K562 (cell line): ENCODE data around the gene DHX8. TPM values are rescaled to one million over a fixed set of nuclear protein-coding genes. Genes with fewer than 3 reads are reported as not detected.
A peak's percentile ranks its signal among the peaks of the same experiment; 100 is the strongest.

Source experiments
- ATAC-seq: fragments of 200-7000 bp; cut with Tn5 transposase; 3 replicates; pipeline ENCODE4 v1.9.1; 2020; ENCODE audit warnings: moderate library complexity
- BruUV-seq: library from RNA; stranded (reverse); fragments of 400-500 nt; replicated peaks from 2 replicates; lab custom pipeline; 2021; lab: Mats Ljungman, UMichigan
- CTCF ChIA-PET: fragments of 300-600 bp; formaldehyde crosslinking; extraction: SDS; loops from one replicate; lab custom pipeline; 2021; ENCODE audit warnings: low intra/inter-chr PET ratio; lab: Yijun Ruan, JAX
- POLR2A ChIA-PET: fragments of 300-600, 350-650 bp; sonication (Branson Sonifier 250); formaldehyde crosslinking; extraction: SDS; loops from one replicate; lab custom pipeline; 2021; ENCODE audit warnings: antibody characterized with exemption, inconsistent platforms; lab: Yijun Ruan, JAX
- DNase-seq, 4 experiments: peaks; one replicate each; pipeline versions ENCODE4 v3.0.0 to v3.0.0-alpha.2; 2011 to 2018; ENCODE audit warnings: low spot score in 3 of 4, mixed read lengths in 3 of 4; ENCODE audit errors: extremely low read depth in 1 of 4
- FAIRE-seq: peaks from 2 replicates; lab custom pipeline; 2011; peaks lifted over from hg19 to GRCh38; lab: Jason Lieb, UNC
- H2AFZ ChIP-seq: 2 replicates; pipeline ENCODE4 v1.6.0; 2011; ENCODE audit warnings: low read depth, low read length, control low read depth, inconsistent platforms
- H3K27ac ChIP-seq: fragments of 200-600 bp; 3 replicates; pipeline ENCODE4 v1.8.0; 2011; ENCODE audit warnings: low read depth, mild to moderate bottlenecking, control low read depth, inconsistent platforms, low read length, moderate library complexity, mixed read lengths; ENCODE audit errors: extremely low read depth
- H3K27me3 ChIP-seq, 2 experiments: fragments of 300-600 bp in 1 of 2; 2 replicates in 1 of 2; 3 replicates in 1 of 2; pipeline versions ENCODE4 v1.6.0 to v1.8.0; 2011; ENCODE audit warnings: inconsistent platforms in 2 of 2, low read length in 2 of 2, mild to moderate bottlenecking in 1 of 2, mixed read lengths in 1 of 2, moderate library complexity in 1 of 2; ENCODE audit not compliant: control insufficient read depth in 2 of 2, insufficient read depth in 2 of 2
- H3K36me3 ChIP-seq: fragments of 300-600 bp; 3 replicates; pipeline ENCODE4 v1.8.0; 2011; ENCODE audit warnings: mild to moderate bottlenecking, low read length, inconsistent platforms; ENCODE audit not compliant: control insufficient read depth, insufficient read depth
- H3K4me1 ChIP-seq, 2 experiments: fragments of 200-600 bp in 1 of 2; replicated peaks in 1 of 2; 2 replicates in 1 of 2; 3 replicates in 1 of 2; pipeline versions ENCODE4 v1.5.1 to v1.8.0; 2011; ENCODE audit warnings: inconsistent platforms in 2 of 2, low read length in 2 of 2, mild to moderate bottlenecking in 1 of 2, mixed read lengths in 1 of 2, moderate library complexity in 1 of 2; ENCODE audit not compliant: control insufficient read depth in 2 of 2, insufficient read depth in 2 of 2
- H3K4me2 ChIP-seq: 2 replicates; pipeline ENCODE4 v1.6.1; 2011; ENCODE audit warnings: low read length, control low read depth, inconsistent platforms, mixed read lengths; ENCODE audit not compliant: insufficient read depth
- H3K4me3 ChIP-seq: fragments of 200-600 bp; sonication (generic), shearing (Covaris generic); 2 replicates; pipeline ENCODE4 v1.5.1; 2016; ENCODE audit warnings: control low read depth, inconsistent platforms
- H3K79me2 ChIP-seq: fragments of 200-600 bp; 3 replicates; pipeline ENCODE4 v1.8.0; 2011; ENCODE audit warnings: low read length, inconsistent platforms; ENCODE audit not compliant: control insufficient read depth, insufficient read depth
- H3K9ac ChIP-seq, 2 experiments: 2 replicates each; pipeline versions ENCODE4 v1.6.0 to v1.6.1; 2011; ENCODE audit warnings: low read depth in 2 of 2, low read length in 2 of 2, control low read depth in 1 of 2, inconsistent platforms in 1 of 2, mild to moderate bottlenecking in 1 of 2, mixed read lengths in 1 of 2; ENCODE audit not compliant: insufficient read depth in 1 of 2
- H3K9me1 ChIP-seq: one replicate; pipeline ENCODE4 v1.6.0; 2011; ENCODE audit warnings: inconsistent platforms, mild to moderate bottlenecking, low read length, moderate library complexity; ENCODE audit not compliant: control insufficient read depth, insufficient read depth
- H3K9me3 ChIP-seq: replicated peaks from 2 replicates; pipeline ENCODE4 v1.5.1; 2011; ENCODE audit warnings: low read depth, low read length, inconsistent platforms; ENCODE audit not compliant: control insufficient read depth, insufficient read depth
- H4K20me1 ChIP-seq: replicated peaks from 2 replicates; pipeline ENCODE4 v1.6.1; 2011; ENCODE audit warnings: low read length, inconsistent platforms, mixed read lengths; ENCODE audit not compliant: control insufficient read depth, insufficient read depth
- CEBPB ChIP-seq: fragments of 450-650 bp; IDR thresholded peaks from 2 replicates; pipeline ENCODE4 v1.6.1; 2016; ENCODE audit warnings: missing genetic modification characterization, missing compliant biosample characterization
- CEBPG ChIP-seq, 3 experiments: fragments of 200-800 bp in 1 of 3; sonication (Bioruptor generic) in 1 of 3; sonication (generic) in 1 of 3; formaldehyde crosslinking in 1 of 3; IDR thresholded peaks in 2 of 3; conservative IDR thresholded peaks in 1 of 3; 2 replicates each; pipeline versions ENCODE4 v1.6.1 to v1.8.0; 2016 to 2022; ENCODE audit warnings: missing compliant biosample characterization in 2 of 3, missing genetic modification characterization in 2 of 3, mild to moderate bottlenecking in 1 of 3, missing genetic modification reagents in 1 of 3
- ERF ChIP-seq: fragments of 450-650 bp; formaldehyde crosslinking; IDR thresholded peaks from 2 replicates; pipeline ENCODE4 v1.4.0; 2020; ENCODE audit warnings: mild to moderate bottlenecking, mixed read lengths
- HNRNPK ChIP-seq: fragments of 200-400 bp; formaldehyde crosslinking; IDR thresholded peaks from one replicate; pipeline ENCODE4 v1.6.1; 2018; ENCODE audit warnings: mild to moderate bottlenecking, low read depth, low read length; ENCODE audit not compliant: poor library complexity, severe bottlenecking
- POLR2H ChIP-seq: IDR thresholded peaks from 2 replicates; pipeline ENCODE4 v1.6.1; 2016; ENCODE audit warnings: missing genetic modification characterization, low read depth, mild to moderate bottlenecking, control low read depth, missing compliant biosample characterization, moderate library complexity
- POU5F1 ChIP-seq: fragments of 150-350 bp; IDR thresholded peaks from 2 replicates; pipeline ENCODE4 v1.6.1; 2014; ENCODE audit warnings: borderline replicate concordance, low read length, low read depth, mild to moderate bottlenecking; ENCODE audit not compliant: partially characterized antibody
- SPI1 ChIP-seq: IDR thresholded peaks from 2 replicates; pipeline ENCODE4 v1.6.1; 2011; ENCODE audit warnings: low read depth, low read length, control low read depth, borderline replicate concordance
- ZNF134 ChIP-seq: fragments of 250-450 bp; sonication (Bioruptor Pico); conservative IDR thresholded peaks from 2 replicates; pipeline ENCODE4 v1.4.0; 2020
- ZNF274 ChIP-seq: IDR thresholded peaks from 2 replicates; pipeline ENCODE4 v1.6.1; 2011; ENCODE audit warnings: low read depth, mild to moderate bottlenecking, low read length, moderate library complexity, borderline replicate concordance
- ZNF75A ChIP-seq: fragments of 450-650 bp; formaldehyde crosslinking; IDR thresholded peaks from 2 replicates; pipeline ENCODE4 v1.4.0; 2020; ENCODE audit warnings: mild to moderate bottlenecking
- WGBS: fragments of 100-300 bp; shearing (Covaris generic); methylation state at CpG from one replicate; pipeline ENCODE4 v1.1.6; 2016; ENCODE audit warnings: low coverage, mixed read lengths; ENCODE audit not compliant: insufficient coverage; ENCODE audit errors: missing lambda C conversion rate; 5-methylcytosine and 5-hydroxymethylcytosine counted together
- in situ Hi-C: fragments of 300-500 bp; cut with MboI; formaldehyde crosslinking; loops from 4 replicates; pipeline ENCODE4 v1.15.0; 2018; ENCODE audit warnings: inconsistent platforms, mixed read lengths
- intact Hi-C: fragments of 100-400 bp; cut with micrococcal nuclease; formaldehyde crosslinking; loops from 2 replicates; pipeline ENCODE4 v1.14.2; 2022
- polyA plus RNA-seq, 8 experiments: library from polyadenylated mRNA; depleted of rRNA in 4 of 8; stranded (reverse) in 5 of 8; unstranded in 3 of 8; fragments of >200 nt; fragmentation: Nextera tagmentation in 2 of 8; fragmentation: Illumina TruSeq in 1 of 8; extraction: Ambion mirVana in 2 of 8; extraction: Trizol in 1 of 8; gene quantifications; 2 replicates each; pipeline versions ENCODE4 v1.2.1 to v1.2.3, GENCODE V29; 2011 to 2014; ENCODE audit warnings: inconsistent platforms in 1 of 8, missing spikeins in 1 of 8
- total RNA-seq, 7 experiments: library from RNA; depleted of rRNA in 6 of 7; stranded (reverse); fragments of >200 nt in 6 of 7; fragmentation: Illumina TruSeq in 2 of 7; extraction: Trizol in 2 of 7; gene quantifications; 2 replicates each; pipeline versions ENCODE4 v1.2.1 to v1.2.3, GENCODE V29; 2011 to 2021; ENCODE audit warnings: low replicate concordance in 1 of 7
- TF ChIP-seq, protein P1 (sequence below): fragments of 250-450 bp; sonication (Bioruptor Pico); IDR thresholded peaks from 2 replicates; pipeline ENCODE4 v1.5.0; 2022; ENCODE audit warnings: mild to moderate bottlenecking
- TF ChIP-seq, protein P2 (sequence below): fragments of 250-450 bp; sonication (Bioruptor Pico); IDR thresholded peaks from 2 replicates; pipeline ENCODE4 v1.4.0; 2020
- TF ChIP-seq, protein P3 (sequence below): sonication (generic); formaldehyde crosslinking; IDR thresholded peaks from 2 replicates; pipeline ENCODE4 v1.8.0; 2022; ENCODE audit warnings: mild to moderate bottlenecking, missing genetic modification reagents, borderline replicate concordance

Gene DHX8
- total and polyA plus RNA-seq, 9 of the 15 experiments (the other 6 are each of a cell fraction or from before 2014, with no cell fraction given), result 16.7 to 42.5 (median 25.6) TPM

DNA sequence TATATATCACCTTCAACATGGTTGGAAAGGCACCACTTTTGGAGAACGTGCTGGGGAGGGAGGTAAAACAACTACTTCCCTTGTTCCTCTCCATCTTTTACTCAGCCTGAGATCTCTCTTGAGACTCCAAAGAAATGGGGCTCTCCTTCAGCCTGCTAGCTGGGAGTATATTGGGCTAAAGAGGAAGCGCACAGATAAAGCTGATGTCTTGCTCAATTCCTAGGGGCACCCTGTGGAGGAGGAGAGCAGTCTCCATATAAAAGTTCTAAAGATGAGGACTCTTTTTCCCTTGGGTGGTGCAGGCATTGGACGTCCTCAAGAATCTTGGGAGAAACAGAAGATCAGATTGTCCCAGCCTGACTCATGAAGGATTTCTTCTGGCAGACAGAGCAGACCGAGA, 67.0 kb downstream of the DHX8 start:
- CTCF ChIA-PET, result no interaction called here
- Histone ChIP-seq H4K20me1 (no peaks in the 10 kb centered on the region), H3K4me3 (no peak overlapping the region), H3K27ac (no peak overlapping the region), H3K9me3 (no peaks in the 10 kb centered on the region), H2AFZ (peak overlapping the region; percentile 56; the same call in 1 of the 2 replicates), H3K36me3 (no peaks in the 10 kb centered on the region), H3K9me1 (no peaks in the 10 kb centered on the region), H3K79me2 (no peaks in the 10 kb centered on the region), H3K4me1 (peaks cover 21 to 27% of the 10 kb centered on the region in 2 experiments), H3K9ac (no peak overlapping the region), H3K27me3 (no peaks in the 10 kb centered on the region), H3K4me2 (no peak overlapping the region)
- ATAC-seq, result no peak
- 21% methylated on average over 4 of the region's 4 CpGs for WGBS
- POLR2A ChIA-PET, result no interaction called here
- BruUV-seq, result no TSS peak
- no peak for FAIRE-seq
- DNase-seq, result no peak
- intact Hi-C loops, result no loop called here
- TF ChIP-seq CEBPB (tag) (peak; percentile 85), SPI1 (peak; percentile 76; the same call in 1 of the 2 replicates), ZNF75A (CRISPR knock-in tag) (no peak), ZNF134 (CRISPR knock-in tag) (no peak), POLR2H (tag) (no peak), CEBPG (CRISPR knock-in tag; IDR thresholded peaks at IDR 0.05) (0 out of 2 replicates have a peak, but pooled peaks have one; percentile 31), CEBPG (tag; conservative IDR thresholded peaks at IDR 0.05 in 1 of 2, IDR thresholded peaks at IDR 0.05 in 1 of 2) (no peak), POU5F1 (no peak), HNRNPK (no peak), ZNF274 (no peak), ERF (CRISPR knock-in tag) (no peak)
- TF ChIP-seq, protein P1, sequence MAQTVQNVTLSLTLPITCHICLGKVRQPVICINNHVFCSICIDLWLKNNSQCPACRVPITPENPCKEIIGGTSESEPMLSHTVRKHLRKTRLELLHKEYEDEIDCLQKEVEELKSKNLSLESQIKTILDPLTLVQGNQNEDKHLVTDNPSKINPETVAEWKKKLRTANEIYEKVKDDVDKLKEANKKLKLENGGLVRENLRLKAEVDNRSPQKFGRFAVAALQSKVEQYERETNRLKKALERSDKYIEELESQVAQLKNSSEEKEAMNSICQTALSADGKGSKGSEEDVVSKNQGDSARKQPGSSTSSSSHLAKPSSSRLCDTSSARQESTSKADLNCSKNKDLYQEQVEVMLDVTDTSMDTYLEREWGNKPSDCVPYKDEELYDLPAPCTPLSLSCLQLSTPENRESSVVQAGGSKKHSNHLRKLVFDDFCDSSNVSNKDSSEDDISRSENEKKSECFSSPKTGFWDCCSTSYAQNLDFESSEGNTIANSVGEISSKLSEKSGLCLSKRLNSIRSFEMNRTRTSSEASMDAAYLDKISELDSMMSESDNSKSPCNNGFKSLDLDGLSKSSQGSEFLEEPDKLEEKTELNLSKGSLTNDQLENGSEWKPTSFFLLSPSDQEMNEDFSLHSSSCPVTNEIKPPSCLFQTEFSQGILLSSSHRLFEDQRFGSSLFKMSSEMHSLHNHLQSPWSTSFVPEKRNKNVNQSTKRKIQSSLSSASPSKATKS (CRISPR knock-in tag), result no peak
- TF ChIP-seq, protein P2, sequence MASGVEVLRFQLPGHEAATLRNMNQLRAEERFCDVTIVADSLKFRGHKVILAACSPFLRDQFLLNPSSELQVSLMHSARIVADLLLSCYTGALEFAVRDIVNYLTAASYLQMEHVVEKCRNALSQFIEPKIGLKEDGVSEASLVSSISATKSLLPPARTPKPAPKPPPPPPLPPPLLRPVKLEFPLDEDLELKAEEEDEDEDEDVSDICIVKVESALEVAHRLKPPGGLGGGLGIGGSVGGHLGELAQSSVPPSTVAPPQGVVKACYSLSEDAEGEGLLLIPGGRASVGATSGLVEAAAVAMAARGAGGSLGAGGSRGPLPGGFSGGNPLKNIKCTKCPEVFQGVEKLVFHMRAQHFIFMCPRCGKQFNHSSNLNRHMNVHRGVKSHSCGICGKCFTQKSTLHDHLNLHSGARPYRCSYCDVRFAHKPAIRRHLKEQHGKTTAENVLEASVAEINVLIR (CRISPR knock-in tag), result no peak
- TF ChIP-seq, protein P3, sequence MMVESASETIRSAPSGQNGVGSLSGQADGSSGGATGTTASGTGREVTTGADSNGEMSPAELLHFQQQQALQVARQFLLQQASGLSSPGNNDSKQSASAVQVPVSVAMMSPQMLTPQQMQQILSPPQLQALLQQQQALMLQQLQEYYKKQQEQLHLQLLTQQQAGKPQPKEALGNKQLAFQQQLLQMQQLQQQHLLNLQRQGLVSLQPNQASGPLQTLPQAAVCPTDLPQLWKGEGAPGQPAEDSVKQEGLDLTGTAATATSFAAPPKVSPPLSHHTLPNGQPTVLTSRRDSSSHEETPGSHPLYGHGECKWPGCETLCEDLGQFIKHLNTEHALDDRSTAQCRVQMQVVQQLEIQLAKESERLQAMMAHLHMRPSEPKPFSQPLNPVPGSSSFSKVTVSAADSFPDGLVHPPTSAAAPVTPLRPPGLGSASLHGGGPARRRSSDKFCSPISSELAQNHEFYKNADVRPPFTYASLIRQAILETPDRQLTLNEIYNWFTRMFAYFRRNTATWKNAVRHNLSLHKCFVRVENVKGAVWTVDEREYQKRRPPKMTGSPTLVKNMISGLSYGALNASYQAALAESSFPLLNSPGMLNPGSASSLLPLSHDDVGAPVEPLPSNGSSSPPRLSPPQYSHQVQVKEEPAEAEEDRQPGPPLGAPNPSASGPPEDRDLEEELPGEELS (CRISPR knock-in tag), result no peak
- in situ Hi-C loops, result no loop called here
